ENCODE measurements around the gene GNL1.
A peak's percentile ranks its signal among the peaks of the same experiment; 100 is the strongest.
"Not testable (repeated sequence)": the region's sequence is repeated elsewhere in the genome, so short reads cannot be mapped to it uniquely, and the experiment has no call there.

GNL1 gene, protein sequence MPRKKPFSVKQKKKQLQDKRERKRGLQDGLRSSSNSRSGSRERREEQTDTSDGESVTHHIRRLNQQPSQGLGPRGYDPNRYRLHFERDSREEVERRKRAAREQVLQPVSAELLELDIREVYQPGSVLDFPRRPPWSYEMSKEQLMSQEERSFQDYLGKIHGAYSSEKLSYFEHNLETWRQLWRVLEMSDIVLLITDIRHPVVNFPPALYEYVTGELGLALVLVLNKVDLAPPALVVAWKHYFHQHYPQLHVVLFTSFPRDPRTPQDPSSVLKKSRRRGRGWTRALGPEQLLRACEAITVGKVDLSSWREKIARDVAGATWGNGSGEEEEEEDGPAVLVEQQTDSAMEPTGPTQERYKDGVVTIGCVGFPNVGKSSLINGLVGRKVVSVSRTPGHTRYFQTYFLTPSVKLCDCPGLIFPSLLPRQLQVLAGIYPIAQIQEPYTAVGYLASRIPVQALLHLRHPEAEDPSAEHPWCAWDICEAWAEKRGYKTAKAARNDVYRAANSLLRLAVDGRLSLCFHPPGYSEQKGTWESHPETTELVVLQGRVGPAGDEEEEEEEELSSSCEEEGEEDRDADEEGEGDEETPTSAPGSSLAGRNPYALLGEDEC

DNA sequence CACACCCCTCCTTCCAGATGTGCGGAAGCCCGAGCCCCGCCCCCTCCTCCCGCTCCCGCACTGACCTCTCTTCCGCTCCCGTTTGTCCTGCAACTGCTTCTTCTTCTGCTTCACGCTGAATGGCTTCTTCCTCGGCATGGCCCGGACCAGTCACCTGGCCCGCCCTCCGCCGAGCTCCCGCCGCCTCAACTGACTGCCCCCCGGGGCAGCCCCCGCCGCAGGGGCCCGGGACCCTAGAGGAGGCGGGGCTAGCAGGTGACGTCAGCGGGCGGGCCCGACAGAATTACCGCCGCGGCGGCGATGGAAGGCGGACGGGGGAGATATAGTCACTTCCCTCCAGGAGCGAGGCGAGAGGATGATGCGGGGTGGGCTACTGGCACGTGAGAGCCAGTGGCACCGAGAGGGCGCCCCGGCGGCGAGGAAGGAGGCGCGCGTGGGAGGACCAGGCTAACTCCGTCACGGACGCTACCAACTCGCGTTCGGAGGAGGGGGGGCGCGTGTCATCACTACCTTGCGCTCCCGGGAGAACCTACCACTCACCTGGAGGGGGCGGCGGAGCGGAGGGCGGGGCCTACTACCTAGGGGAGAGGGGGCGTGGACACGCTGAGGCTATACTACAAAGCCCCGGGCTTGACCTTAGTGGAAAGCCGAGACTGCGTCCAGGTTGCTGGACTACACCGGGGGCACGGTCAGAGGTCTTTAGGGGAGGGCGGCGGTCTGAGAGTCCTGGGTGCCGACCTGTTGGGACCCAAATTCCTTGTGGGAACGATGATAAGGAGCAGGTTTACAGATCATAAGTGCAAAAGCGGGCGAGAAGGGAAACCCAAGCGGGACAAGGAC is at the start of gene GNL1:
Gene GNL1 (minus strand): TSS at position 424 of the 840 bp plus-strand sequence. CDS start 286 bp downstream, at position 138.
- peaks cover 35% of the 10 kb centered on the region for H3K36me3 Mint-ChIP-seq
- H3K9me3 Mint-ChIP-seq = no peaks in the 10 kb centered on the region
- peaks cover 39% of the 10 kb centered on the region for H3K4me1 Mint-ChIP-seq
- ATAC-seq = peak; percentile 97
- H3K27me3 Mint-ChIP-seq = no peaks in the 10 kb centered on the region
- H3K4me3 Mint-ChIP-seq = peak within 1 kb of the TSS; percentile 97
- H3K27ac Mint-ChIP-seq = peak within 1 kb of the TSS; percentile 97

DNA sequence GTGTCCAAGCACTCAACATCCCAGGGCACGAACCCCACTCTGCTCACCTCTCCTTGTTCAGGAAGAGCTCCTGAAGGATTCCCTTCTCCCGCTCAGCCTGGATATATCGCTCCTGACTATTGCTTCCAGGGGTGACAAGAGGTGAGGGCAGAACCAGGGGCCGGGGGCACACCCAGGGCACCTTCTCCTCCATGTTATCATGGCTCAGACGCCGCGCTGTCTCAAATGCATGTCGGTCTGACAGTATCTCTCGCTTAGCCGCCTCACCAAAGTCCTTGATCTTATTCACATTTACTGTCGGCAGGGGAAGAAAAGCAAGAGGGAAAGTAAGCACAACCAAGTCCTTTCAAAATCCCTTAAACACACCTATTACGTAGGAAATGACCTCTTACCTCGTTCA is 47.7 kb upstream of the GNL1 start:
- H3K36me3 Mint-ChIP-seq = peaks cover 78% of the 10 kb centered on the region
- ATAC-seq = no peak
- H3K27ac Mint-ChIP-seq = no peak overlapping the region
- no peaks in the 10 kb centered on the region for H3K27me3 Mint-ChIP-seq
- no peak overlapping the region for H3K4me3 Mint-ChIP-seq
- H3K9me3 Mint-ChIP-seq = no peaks in the 10 kb centered on the region
- peaks cover 29% of the 10 kb centered on the region for H3K4me1 Mint-ChIP-seq

DNA sequence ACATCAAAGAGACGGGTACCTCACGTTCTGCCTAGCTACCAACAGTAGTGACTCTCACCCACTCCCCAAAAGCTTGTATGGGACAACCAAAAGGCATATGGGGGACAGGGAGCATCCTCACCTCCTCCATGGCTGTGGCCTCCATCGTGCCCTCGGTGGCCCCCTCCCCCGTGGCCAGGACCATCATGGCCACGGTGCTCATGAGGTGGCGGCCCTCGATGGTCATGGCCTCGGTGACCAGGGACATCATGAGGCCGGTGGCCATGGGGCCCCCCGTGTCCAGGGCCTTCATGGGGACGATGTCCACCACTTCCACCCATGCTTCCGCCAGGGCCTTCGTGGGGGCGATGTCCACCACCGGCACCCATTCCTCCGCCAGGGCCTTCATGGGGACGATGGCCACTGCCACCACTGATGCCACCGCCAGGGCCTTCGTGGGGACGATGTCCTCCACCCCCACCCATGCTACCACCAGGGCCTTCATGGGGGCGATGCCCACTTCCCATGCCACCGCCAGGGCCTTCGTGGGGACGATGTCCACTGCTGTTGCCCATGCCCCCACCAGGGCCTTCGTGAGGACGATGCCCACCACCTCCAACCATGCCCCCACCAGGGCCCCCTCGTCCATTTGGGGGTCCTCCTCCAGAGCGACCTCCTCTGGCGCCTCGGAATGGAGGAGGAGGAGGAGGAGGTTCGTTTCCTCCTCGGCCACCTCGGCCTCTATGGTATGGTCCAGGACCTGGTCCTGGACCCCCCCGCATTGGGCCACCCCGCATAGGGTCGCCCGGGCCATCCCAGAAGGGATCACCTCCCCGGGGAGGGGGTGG is 45.7 kb upstream of the GNL1 start:
- Mint-ChIP-seq H3K4me3 (no peak overlapping the region), H3K36me3 (peaks cover 63% of the 10 kb centered on the region), H3K4me1 (peaks cover 29% of the 10 kb centered on the region), H3K27me3 (no peaks in the 10 kb centered on the region), H3K27ac (no peak overlapping the region), H3K9me3 (no peaks in the 10 kb centered on the region)
- no peak for ATAC-seq

DNA sequence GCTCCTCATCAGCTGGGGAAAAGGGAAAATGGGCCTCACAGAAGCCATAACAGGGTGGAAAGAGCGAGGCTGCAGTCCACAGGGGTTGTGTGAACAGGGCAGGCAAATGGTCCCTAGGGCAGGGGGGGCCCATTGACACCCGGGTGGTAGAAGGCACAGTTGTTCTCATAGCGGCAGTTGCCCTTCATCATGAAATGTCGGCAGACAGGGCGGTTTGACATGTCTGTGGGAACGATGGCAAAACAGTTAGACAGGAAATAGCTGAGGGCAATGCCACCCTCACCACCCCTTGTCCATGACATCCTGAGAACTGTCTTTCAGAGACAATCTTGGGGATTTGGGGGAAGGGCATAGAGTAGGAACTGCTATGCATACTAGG is 45.1 kb upstream of the GNL1 start:
- Mint-ChIP-seq H3K27me3 (no peaks in the 10 kb centered on the region), H3K36me3 (peaks cover 59% of the 10 kb centered on the region), H3K27ac (no peak overlapping the region), H3K9me3 (no peaks in the 10 kb centered on the region), H3K4me3 (no peak overlapping the region), H3K4me1 (peaks cover 32% of the 10 kb centered on the region)
- ATAC-seq = no peak

DNA sequence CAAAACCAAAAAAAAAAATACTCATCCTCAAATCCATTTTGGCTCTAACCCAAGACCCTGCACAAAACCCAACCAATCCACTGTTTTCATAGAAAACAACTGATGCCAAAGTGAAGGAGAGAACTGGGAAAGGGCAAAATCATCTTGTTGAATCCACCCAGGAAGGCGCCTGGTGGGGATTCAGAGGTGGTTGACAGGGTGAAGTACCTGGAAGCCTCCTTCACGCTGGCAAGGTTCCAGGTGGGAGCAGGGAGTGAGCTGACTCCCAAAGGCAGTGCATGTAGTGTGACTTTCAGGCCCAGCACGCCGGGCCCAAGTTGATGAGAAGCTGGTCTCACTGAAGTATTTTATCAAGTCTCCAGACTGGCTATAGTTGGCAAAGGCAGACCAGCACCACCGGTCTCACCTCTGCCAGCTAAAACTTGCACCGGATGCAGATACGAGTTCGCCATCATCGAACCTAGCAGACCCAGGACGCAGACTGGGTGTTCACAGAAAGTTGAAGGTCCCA is 44.2 kb upstream of the GNL1 start:
- H3K36me3 Mint-ChIP-seq = peaks cover 53% of the 10 kb centered on the region
- no peak overlapping the region for H3K4me3 Mint-ChIP-seq
- H3K4me1 Mint-ChIP-seq = peaks cover 32% of the 10 kb centered on the region
- ATAC-seq = no peak
- H3K27ac Mint-ChIP-seq = no peak overlapping the region
- H3K27me3 Mint-ChIP-seq = no peaks in the 10 kb centered on the region
- H3K9me3 Mint-ChIP-seq = no peaks in the 10 kb centered on the region

DNA sequence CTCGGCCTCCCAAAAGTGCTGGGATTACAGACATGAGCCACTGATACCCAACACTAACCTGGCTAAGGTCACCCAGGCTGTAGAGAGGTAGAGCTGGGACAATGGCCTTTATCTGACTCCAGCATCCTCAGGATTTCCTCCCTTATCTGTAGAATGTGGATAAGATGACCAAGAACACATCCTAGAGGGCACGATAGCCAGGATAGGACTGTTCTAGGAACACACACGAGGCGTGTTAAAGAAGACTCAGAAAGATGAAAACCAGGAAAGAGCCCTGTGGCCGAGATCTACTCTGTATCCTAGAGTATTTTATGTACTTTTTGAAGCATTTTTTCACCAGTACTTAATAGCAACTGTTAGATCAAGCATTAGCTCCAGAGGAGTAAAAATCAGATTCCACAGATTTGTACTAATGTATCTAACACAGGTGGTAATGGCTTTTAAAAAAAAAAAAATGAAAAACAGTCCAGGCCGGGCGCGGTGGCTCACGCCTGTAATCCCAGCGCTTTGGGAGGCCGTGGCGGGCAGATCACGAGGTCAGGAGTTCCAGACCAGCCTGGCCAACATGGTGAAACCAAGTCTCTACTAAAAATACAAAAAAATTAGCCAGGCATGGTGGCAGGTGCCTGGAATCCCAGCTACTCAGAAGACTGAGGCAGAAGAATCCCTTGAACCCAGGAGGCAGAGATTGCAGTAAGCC is 43.5 kb upstream of the GNL1 start:
- Mint-ChIP-seq H3K27ac (no peak overlapping the region), H3K36me3 (peaks cover 51% of the 10 kb centered on the region)

DNA sequence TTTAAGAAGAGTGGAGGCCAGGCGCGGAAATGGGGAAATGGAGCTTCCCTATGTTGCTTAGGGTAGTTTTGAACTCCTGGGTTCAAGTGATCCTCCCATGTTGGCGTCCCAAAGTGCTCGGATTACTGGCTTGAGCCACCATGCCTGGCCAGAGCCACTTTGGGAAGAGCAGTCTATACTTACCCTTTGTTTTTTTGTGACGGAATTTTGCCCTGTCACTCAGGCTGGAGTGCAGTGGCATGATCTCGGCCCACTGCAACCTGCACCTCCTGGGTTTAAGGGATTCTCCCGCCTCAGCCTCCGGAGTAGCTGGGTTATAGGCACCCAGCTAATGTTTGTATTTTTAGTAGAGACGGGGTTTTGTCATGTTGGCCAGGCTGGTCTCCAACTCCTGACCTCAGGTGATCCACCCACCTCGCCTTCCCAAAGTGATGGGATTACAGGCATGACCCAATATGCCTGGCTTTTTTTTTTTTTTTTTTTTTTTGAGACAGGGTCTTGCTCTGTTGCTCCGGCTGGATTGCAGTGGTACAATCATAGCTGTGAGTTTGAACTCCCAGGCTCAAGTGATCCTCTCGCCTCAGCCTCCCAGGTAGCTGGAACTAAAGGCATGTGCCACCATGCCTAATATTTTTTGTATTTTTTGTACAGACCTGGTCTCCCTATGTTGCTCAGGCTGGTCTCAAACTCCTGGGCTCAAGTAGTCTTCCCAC is 42.8 kb upstream of the GNL1 start:
- peaks cover 28% of the 10 kb centered on the region for H3K4me1 Mint-ChIP-seq
- no peak overlapping the region for H3K27ac Mint-ChIP-seq
- H3K9me3 Mint-ChIP-seq = no peaks in the 10 kb centered on the region
- ATAC-seq = no peak
- H3K36me3 Mint-ChIP-seq = peaks cover 51% of the 10 kb centered on the region
- no peaks in the 10 kb centered on the region for H3K27me3 Mint-ChIP-seq
- no peak overlapping the region for H3K4me3 Mint-ChIP-seq

More for the DNA sequence above, 43.5 kb upstream of the GNL1 start:
- H3K4me3 Mint-ChIP-seq = no peak overlapping the region
- ATAC-seq = no peak
- no peaks in the 10 kb centered on the region for H3K9me3 Mint-ChIP-seq
- H3K27me3 Mint-ChIP-seq = no peaks in the 10 kb centered on the region
- H3K4me1 Mint-ChIP-seq = peaks cover 32% of the 10 kb centered on the region

DNA sequence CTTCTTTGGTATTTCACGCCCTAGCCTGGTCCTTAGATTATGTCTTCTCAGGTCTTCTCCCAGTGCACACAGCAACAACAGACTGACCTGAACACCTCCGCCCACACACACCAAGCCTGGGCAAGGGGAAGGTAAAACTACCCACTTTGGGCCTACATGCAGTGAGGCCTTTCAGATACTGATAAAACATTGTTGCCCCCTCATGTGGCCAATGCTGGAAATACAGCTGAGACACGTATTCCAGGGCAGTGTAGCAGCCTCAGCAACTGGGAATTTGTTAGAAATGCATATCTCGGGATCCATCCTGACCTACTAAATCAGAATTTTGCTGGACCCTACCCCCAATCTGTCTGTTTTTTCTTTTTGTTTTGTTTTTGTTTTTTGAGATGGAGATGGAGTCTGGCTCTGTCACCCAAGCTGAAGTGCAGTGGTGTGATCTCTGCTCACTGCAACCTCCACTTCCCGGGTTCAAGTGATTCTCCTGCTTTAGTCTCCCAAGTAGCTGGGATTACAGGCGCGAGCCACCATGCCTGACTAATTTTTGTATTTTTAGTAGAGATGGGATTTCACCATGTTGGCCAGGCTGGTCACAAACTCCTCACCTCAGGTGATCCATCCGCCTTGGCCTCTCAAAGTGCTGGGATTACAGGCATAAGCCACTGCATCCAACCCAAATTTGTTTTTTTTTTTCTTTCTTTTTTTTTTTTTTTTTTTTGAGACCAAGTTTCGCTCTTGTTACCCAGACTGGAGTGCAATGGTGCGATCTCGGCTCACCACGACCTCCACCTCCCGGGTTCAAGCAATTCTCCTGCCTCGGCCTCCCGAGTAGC is 41.2 kb upstream of the GNL1 start:
- H3K4me3 Mint-ChIP-seq, H3K27me3 Mint-ChIP-seq, H3K9me3 Mint-ChIP-seq: not testable (repeated sequence)
- Mint-ChIP-seq H3K36me3 (peaks cover 39% of the 10 kb centered on the region), H3K27ac (peak overlapping the region; percentile 20), H3K4me1 (peaks cover 15% of the 10 kb centered on the region)
- peak; percentile 88 for ATAC-seq

DNA sequence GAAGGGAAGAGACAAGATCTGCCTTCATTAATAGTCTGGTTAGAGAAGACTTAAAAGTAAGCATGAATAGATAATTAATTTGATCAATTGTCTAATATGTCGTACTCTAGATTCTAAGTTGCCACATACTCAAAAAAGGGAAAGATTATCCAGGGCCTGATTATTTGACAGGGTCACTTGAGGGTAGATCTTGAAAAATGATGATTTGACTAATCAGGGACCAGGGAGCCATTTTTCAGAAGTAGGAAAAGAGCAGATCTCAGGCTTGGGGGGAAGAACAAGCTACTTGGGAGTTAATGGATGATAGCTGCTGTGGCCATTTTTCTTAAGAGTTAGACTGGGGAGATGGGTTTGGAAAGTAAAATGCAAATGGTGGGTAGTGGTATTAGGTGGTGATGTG is 36.0 kb upstream of the GNL1 start:
- no peaks in the 10 kb centered on the region for H3K27me3 Mint-ChIP-seq
- no peaks in the 10 kb centered on the region for H3K9me3 Mint-ChIP-seq
- no peak for ATAC-seq
- H3K4me3 Mint-ChIP-seq = no peak overlapping the region
- H3K4me1 Mint-ChIP-seq = peaks cover 6% of the 10 kb centered on the region
- no peak overlapping the region for H3K27ac Mint-ChIP-seq
- H3K36me3 Mint-ChIP-seq = peaks cover 47% of the 10 kb centered on the region

DNA sequence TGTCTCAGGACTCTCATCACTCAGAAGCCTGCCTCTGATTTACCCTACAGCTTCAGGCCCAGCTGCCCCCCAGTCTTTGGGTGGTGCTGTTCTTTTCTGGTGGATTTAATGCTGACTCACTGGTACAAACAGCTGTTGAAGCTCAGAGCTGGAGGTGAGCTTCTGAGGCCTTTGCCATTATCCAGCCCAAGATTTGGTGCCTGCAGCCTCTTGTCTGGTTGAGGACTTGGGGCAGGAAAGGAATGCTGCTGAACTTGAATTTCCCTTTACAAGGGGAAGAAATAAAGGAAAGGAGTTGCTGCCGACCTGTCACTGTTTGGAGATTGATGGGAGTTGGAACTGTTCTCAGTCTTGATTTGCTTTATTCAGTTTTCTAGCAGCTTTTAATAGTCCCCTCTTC is 34.7 kb upstream of the GNL1 start:
- no peak for ATAC-seq
- peaks cover 59% of the 10 kb centered on the region for H3K36me3 Mint-ChIP-seq
- H3K4me1 Mint-ChIP-seq = no peaks in the 10 kb centered on the region
- H3K4me3 Mint-ChIP-seq = no peak overlapping the region
- peak overlapping the region; percentile 11 for H3K27ac Mint-ChIP-seq
- no peaks in the 10 kb centered on the region for H3K9me3 Mint-ChIP-seq
- H3K27me3 Mint-ChIP-seq = no peaks in the 10 kb centered on the region

DNA sequence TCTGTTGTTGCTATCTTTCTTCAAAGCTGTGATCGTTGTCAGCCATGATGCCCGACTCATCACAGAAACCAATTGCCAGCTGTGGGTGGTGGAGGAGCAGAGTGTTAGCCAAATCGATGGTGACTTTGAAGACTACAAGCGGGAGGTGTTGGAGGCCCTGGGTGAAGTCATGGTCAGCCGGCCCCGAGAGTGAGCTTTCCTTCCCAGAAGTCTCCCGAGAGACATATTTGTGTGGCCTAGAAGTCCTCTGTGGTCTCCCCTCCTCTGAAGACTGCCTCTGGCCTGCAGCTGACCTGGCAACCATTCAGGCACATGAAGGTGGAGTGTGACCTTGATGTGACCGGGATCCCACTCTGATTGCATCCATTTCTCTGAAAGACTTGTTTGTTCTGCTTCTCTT is 34.2 kb upstream of the GNL1 start:
- H3K4me1 Mint-ChIP-seq = no peaks in the 10 kb centered on the region
- H3K27me3 Mint-ChIP-seq = no peaks in the 10 kb centered on the region
- no peak for ATAC-seq
- H3K9me3 Mint-ChIP-seq = no peaks in the 10 kb centered on the region
- no peak overlapping the region for H3K4me3 Mint-ChIP-seq
- H3K36me3 Mint-ChIP-seq = peaks cover 61% of the 10 kb centered on the region
- H3K27ac Mint-ChIP-seq = peak overlapping the region; percentile 11

DNA sequence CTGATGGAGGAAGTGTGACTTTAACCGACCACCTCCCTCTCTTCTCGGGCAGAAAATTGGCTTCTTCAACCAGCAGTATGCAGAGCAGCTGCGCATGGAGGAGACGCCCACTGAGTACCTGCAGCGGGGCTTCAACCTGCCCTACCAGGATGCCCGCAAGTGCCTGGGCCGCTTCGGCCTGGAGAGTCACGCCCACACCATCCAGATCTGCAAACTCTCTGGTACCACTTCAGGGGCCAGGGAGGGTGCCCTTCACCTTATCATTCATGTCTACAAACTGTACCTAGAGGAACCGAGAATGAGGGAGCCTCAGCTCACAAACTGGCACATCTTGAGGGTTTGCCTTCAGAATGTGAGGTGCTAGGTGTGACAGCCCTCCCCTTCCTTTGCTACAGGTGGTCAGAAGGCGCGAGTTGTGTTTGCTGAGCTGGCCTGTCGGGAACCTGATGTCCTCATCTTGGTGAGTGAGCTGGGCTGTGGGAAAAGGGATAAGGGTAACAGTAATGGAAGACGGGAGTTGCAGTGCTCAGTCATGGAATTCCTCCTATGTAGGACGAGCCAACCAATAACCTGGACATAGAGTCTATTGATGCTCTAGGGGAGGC is 33.6 kb upstream of the GNL1 start:
- no peak for ATAC-seq
- Mint-ChIP-seq H3K36me3 (peaks cover 63% of the 10 kb centered on the region), H3K27ac (peak overlapping the region; percentile 11)

DNA sequence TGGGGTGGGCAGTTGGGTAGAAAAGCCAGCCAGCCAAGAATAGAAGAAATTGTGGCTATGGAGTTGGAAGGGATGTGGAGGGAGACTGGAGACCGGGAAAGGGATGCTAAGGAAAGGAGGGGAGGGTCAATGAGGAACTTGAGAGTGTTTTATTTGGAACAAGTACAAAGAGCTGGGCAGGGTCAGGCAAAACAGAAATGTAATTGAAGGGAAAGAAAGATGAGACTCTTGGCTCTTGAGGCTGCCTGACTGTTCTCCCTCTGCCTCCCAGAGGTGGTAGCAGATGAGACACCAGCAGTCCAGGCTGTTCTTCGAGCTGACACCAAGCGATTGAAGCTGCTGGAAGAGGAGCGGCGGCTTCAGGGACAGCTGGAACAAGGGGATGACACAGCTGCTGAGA is 27.6 kb upstream of the GNL1 start:
- Mint-ChIP-seq H3K9me3 (no peaks in the 10 kb centered on the region), H3K27me3 (no peaks in the 10 kb centered on the region), H3K36me3 (peaks cover 71% of the 10 kb centered on the region), H3K27ac (no peak overlapping the region), H3K4me3 (no peak overlapping the region), H3K4me1 (no peaks in the 10 kb centered on the region)
- ATAC-seq = no peak

More for the DNA sequence above, 33.6 kb upstream of the GNL1 start:
- Mint-ChIP-seq H3K27me3 (no peaks in the 10 kb centered on the region), H3K4me1 (no peaks in the 10 kb centered on the region), H3K4me3 (no peak overlapping the region), H3K9me3 (no peaks in the 10 kb centered on the region)

Measured in stimulated activated memory B cell treated with anti-CD40 and anti-IgM and Interleukin-4, amounts not matched to agents 10 μg/mL and 1 μg/mL and 100 μg/mL, for 72 hours (primary cell).